ENCODE data around the gene THAP11.

GRCh38 chr16:67865318-67865717, 23.2 kb downstream of the THAP11 start:
- peak; percentile 47; the same call in 1 of the 2 replicates for TF ChIP-seq CTCF (IDR thresholded peaks at IDR 0.05; ENCODE audit: low read length)
- no peak for TF ChIP-seq EZH2 (IDR thresholded peaks at IDR 0.05; ENCODE audit: borderline replicate concordance, low read length)

All from OCI-LY1 (cell line).